ENCODE measurements around the gene SLIT3.

DNA sequence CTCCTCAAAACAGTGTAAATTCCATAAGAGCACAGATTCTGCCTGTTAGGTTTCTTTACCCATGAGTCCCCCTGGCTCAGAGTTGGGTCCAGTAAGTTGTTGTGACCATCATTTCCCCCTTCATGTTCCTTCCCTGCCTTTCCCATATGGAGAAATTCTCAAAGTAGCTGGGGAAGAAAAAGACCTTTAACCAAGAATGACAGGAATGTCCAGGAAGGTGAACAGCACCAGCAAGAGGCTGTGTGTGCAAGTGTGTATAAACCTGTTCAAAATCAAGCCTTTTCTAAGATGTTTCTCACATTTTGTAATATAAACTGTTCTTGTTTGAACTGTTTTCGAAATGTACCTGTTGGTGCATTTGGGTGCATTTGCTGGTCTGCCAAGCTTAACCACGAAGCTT lies 238.2 kb downstream of the SLIT3 start:
- no peak for TF ChIP-seq EZH2phosphoT487 (IDR thresholded peaks at IDR 0.05; ENCODE audit: borderline replicate concordance)
- TF ChIP-seq, protein P1, sequence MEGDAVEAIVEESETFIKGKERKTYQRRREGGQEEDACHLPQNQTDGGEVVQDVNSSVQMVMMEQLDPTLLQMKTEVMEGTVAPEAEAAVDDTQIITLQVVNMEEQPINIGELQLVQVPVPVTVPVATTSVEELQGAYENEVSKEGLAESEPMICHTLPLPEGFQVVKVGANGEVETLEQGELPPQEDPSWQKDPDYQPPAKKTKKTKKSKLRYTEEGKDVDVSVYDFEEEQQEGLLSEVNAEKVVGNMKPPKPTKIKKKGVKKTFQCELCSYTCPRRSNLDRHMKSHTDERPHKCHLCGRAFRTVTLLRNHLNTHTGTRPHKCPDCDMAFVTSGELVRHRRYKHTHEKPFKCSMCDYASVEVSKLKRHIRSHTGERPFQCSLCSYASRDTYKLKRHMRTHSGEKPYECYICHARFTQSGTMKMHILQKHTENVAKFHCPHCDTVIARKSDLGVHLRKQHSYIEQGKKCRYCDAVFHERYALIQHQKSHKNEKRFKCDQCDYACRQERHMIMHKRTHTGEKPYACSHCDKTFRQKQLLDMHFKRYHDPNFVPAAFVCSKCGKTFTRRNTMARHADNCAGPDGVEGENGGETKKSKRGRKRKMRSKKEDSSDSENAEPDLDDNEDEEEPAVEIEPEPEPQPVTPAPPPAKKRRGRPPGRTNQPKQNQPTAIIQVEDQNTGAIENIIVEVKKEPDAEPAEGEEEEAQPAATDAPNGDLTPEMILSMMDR (conservative IDR thresholded peaks at IDR 0.05; ENCODE audit: low read length) = no peak

Data from Loucy (cell line).